ENCODE measurements around the gene LRRC74A.

Gene LRRC74A

GRCh38 chr14:76881348-76881747, 55.1 kb downstream of the LRRC74A start:
- no peaks in the 10 kb centered on the region for H3F3A ChIP-seq (ENCODE audit: low read depth)
- H2AFZ ChIP-seq (ENCODE audit: low read length) = no peak overlapping the region
- peaks cover 4% of the 10 kb centered on the region for H3K4me1 ChIP-seq (ENCODE audit: insufficient read depth, low read length, poor library complexity, severe bottlenecking)
- H3K79me2 ChIP-seq (ENCODE audit: insufficient read depth, low read length) = no peaks in the 10 kb centered on the region
- H3K9me3 ChIP-seq (ENCODE audit: insufficient read depth, low read depth, low read length) = no peaks in the 10 kb centered on the region
- H3K36me3 ChIP-seq (ENCODE audit: insufficient read depth, low read length) = no peaks in the 10 kb centered on the region
- H3K4me3 ChIP-seq (ENCODE audit: low read length, poor library complexity, severe bottlenecking) = no peak overlapping the region
- TF ChIP-seq EZH2phosphoT487 (IDR thresholded peaks at IDR 0.05; ENCODE audit: borderline replicate concordance) (no peak), CTCF (conservative IDR thresholded peaks at IDR 0.05; ENCODE audit: low read length) (no peak)
- H3K9me2 ChIP-seq (replicated peaks; ENCODE audit: low read depth, low read length) = no peaks in the 10 kb centered on the region
- H3K9ac ChIP-seq (ENCODE audit: low read depth, low read length, poor library complexity, severe bottlenecking) = no peak overlapping the region
- H3K4me2 ChIP-seq (ENCODE audit: low read depth, low read length, poor library complexity, severe bottlenecking) = no peak overlapping the region
- H4K20me1 ChIP-seq (ENCODE audit: insufficient read depth, low read length, poor library complexity, severe bottlenecking) = no peaks in the 10 kb centered on the region
- H3K27me3 ChIP-seq (ENCODE audit: insufficient read depth, low read length, poor library complexity, severe bottlenecking) = no peaks in the 10 kb centered on the region

DNA sequence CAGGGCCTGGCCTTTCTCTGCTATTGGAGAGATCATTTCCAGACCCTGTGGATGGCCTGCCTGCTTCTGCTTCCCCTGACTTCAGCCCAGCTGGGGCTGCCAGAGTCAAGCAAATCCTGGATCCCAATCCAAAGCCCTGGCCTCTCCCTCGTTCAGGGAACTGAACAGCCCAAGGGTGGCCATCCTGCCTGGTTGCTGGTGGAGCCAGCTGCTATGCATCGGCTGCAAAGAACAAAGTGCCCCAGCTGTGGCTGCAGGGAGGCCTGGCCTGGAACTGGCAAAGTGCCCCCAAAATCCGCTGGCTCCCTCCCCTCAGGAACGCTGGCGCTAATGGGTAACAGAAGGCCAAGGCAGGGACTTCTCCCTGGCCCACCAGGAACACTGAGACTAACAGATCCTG, 56.4 kb downstream of the LRRC74A start:
- TF ChIP-seq EZH2phosphoT487 (IDR thresholded peaks at IDR 0.05; ENCODE audit: borderline replicate concordance) (no peak), CTCF (conservative IDR thresholded peaks at IDR 0.05; ENCODE audit: low read length) (no peak)
- Histone ChIP-seq H2AFZ (ENCODE audit: low read length) (no peak overlapping the region), H3K27me3 (ENCODE audit: insufficient read depth, low read length, poor library complexity, severe bottlenecking) (no peaks in the 10 kb centered on the region), H3K4me2 (ENCODE audit: low read depth, low read length, poor library complexity, severe bottlenecking) (no peak overlapping the region), H3K9me3 (ENCODE audit: insufficient read depth, low read depth, low read length) (no peaks in the 10 kb centered on the region), H3F3A (ENCODE audit: low read depth) (no peaks in the 10 kb centered on the region), H3K79me2 (ENCODE audit: insufficient read depth, low read length) (no peaks in the 10 kb centered on the region), H3K9me2 (replicated peaks; ENCODE audit: low read depth, low read length) (no peaks in the 10 kb centered on the region), H4K20me1 (ENCODE audit: insufficient read depth, low read length, poor library complexity, severe bottlenecking) (no peaks in the 10 kb centered on the region), H3K4me3 (ENCODE audit: low read length, poor library complexity, severe bottlenecking) (no peak overlapping the region), H3K36me3 (ENCODE audit: insufficient read depth, low read length) (no peaks in the 10 kb centered on the region), H3K9ac (ENCODE audit: low read depth, low read length, poor library complexity, severe bottlenecking) (no peak overlapping the region), H3K4me1 (ENCODE audit: insufficient read depth, low read length, poor library complexity, severe bottlenecking) (peaks cover 4% of the 10 kb centered on the region)

GRCh38 chr14:76883447-76883846, 57.2 kb downstream of the LRRC74A start:
- no peaks in the 10 kb centered on the region for H3K9me3 ChIP-seq (ENCODE audit: insufficient read depth, low read depth, low read length)
- H3K36me3 ChIP-seq (ENCODE audit: insufficient read depth, low read length) = no peaks in the 10 kb centered on the region
- H3K27me3 ChIP-seq (ENCODE audit: insufficient read depth, low read length, poor library complexity, severe bottlenecking) = no peaks in the 10 kb centered on the region
- H4K20me1 ChIP-seq (ENCODE audit: insufficient read depth, low read length, poor library complexity, severe bottlenecking) = no peaks in the 10 kb centered on the region
- peaks cover 4% of the 10 kb centered on the region for H3K4me1 ChIP-seq (ENCODE audit: insufficient read depth, low read length, poor library complexity, severe bottlenecking)
- no peak overlapping the region for H3K4me2 ChIP-seq (ENCODE audit: low read depth, low read length, poor library complexity, severe bottlenecking)
- no peaks in the 10 kb centered on the region for H3F3A ChIP-seq (ENCODE audit: low read depth)
- no peak overlapping the region for H3K4me3 ChIP-seq (ENCODE audit: low read length, poor library complexity, severe bottlenecking)
- H3K79me2 ChIP-seq (ENCODE audit: insufficient read depth, low read length) = no peaks in the 10 kb centered on the region
- no peaks in the 10 kb centered on the region for H3K9me2 ChIP-seq (replicated peaks; ENCODE audit: low read depth, low read length)
- no peak overlapping the region for H3K9ac ChIP-seq (ENCODE audit: low read depth, low read length, poor library complexity, severe bottlenecking)
- H2AFZ ChIP-seq (ENCODE audit: low read length) = no peak overlapping the region
- TF ChIP-seq EZH2phosphoT487 (IDR thresholded peaks at IDR 0.05; ENCODE audit: borderline replicate concordance) = no peak

- no peaks in the 10 kb centered on the region for H3K36me3 ChIP-seq (ENCODE audit: insufficient read depth, low read length)
- no peaks in the 10 kb centered on the region for H3K9me3 ChIP-seq (ENCODE audit: insufficient read depth, low read depth, low read length)
- no peaks in the 10 kb centered on the region for H3K9me2 ChIP-seq (replicated peaks; ENCODE audit: low read depth, low read length)
- H2AFZ ChIP-seq (ENCODE audit: low read length) = no peak overlapping the region
- no peaks in the 10 kb centered on the region for H3F3A ChIP-seq (ENCODE audit: low read depth)
- H3K79me2 ChIP-seq (ENCODE audit: insufficient read depth, low read length) = no peaks in the 10 kb centered on the region
- no peak overlapping the region for H3K9ac ChIP-seq (ENCODE audit: low read depth, low read length, poor library complexity, severe bottlenecking)
- no peak overlapping the region for H3K4me2 ChIP-seq (ENCODE audit: low read depth, low read length, poor library complexity, severe bottlenecking)
- TF ChIP-seq CTCF (conservative IDR thresholded peaks at IDR 0.05; ENCODE audit: low read length) = no peak
- TF ChIP-seq EZH2phosphoT487 (IDR thresholded peaks at IDR 0.05; ENCODE audit: borderline replicate concordance) = no peak
- H3K4me3 ChIP-seq (ENCODE audit: low read length, poor library complexity, severe bottlenecking) = no peak overlapping the region
- peaks cover 4% of the 10 kb centered on the region for H3K4me1 ChIP-seq (ENCODE audit: insufficient read depth, low read length, poor library complexity, severe bottlenecking)
- no peaks in the 10 kb centered on the region for H4K20me1 ChIP-seq (ENCODE audit: insufficient read depth, low read length, poor library complexity, severe bottlenecking)
- H3K27me3 ChIP-seq (ENCODE audit: insufficient read depth, low read length, poor library complexity, severe bottlenecking) = no peaks in the 10 kb centered on the region
These were observed 58.2 kb downstream of the LRRC74A start for GRCh38 chr14:76884394-76884793.

All from Loucy (cell line).